IPS DF 19.7 (cell line): ENCODE results near the gene MARCHF9.
A peak's percentile ranks its signal among the peaks of the same experiment; 100 is the strongest.

Source experiments
- DNase-seq: peaks from one replicate; pipeline ENCODE4 v3.0.0-alpha.2; 2013; ENCODE audit warnings: low read depth, low spot score

The MARCHF9 gene

GRCh38 chr12:57724003-57724935 lies 30.6 kb upstream of the MARCHF9 start:
- DNase-seq = no peak

- DNase-seq = no peak
Observed at GRCh38 chr12:57724936-57725740, 29.8 kb upstream of the MARCHF9 start.

- no peak for DNase-seq
Observed at GRCh38 chr12:57725851-57726150, 29.1 kb upstream of the MARCHF9 start.

- peak; percentile 70 for DNase-seq
Observed at GRCh38 chr12:57726151-57726883, 28.6 kb upstream of the MARCHF9 start.

- no peak for DNase-seq
Observed at GRCh38 chr12:57726884-57727757, 27.8 kb upstream of the MARCHF9 start.

- peak; percentile 59 for DNase-seq
Observed at GRCh38 chr12:57727758-57728395, 27.0 kb upstream of the MARCHF9 start.

GRCh38 chr12:57729321-57729844 lies 25.5 kb upstream of the MARCHF9 start:
- DNase-seq = no peak

- no peak for DNase-seq
Observed at GRCh38 chr12:57730336-57731067, 24.4 kb upstream of the MARCHF9 start.

GRCh38 chr12:57731411-57732080 lies 23.4 kb upstream of the MARCHF9 start:
- no peak for DNase-seq

GRCh38 chr12:57732270-57732669 lies 22.6 kb upstream of the MARCHF9 start:
- no peak for DNase-seq

GRCh38 chr12:57732726-57733593 lies 21.9 kb upstream of the MARCHF9 start:
- no peak for DNase-seq

- DNase-seq = no peak
Observed at GRCh38 chr12:57733928-57734327, 21.0 kb upstream of the MARCHF9 start.

GRCh38 chr12:57734591-57734990 lies 20.3 kb upstream of the MARCHF9 start:
- no peak for DNase-seq

- no peak for DNase-seq
Observed at GRCh38 chr12:57735198-57735855, 19.6 kb upstream of the MARCHF9 start.

GRCh38 chr12:57735952-57736740 lies 18.8 kb upstream of the MARCHF9 start:
- DNase-seq = no peak

GRCh38 chr12:57736741-57737466 lies 18.0 kb upstream of the MARCHF9 start:
- no peak for DNase-seq
